Muscle of leg (tissue), 11 donors: ENCODE results near the gene IGDCC3. TPM values are rescaled to one million over a fixed set of nuclear protein-coding genes. Genes with fewer than 3 reads are reported as not detected.
"Not testable (repeated sequence)": the region's sequence is repeated elsewhere in the genome, so short reads cannot be mapped to it uniquely, and the experiment has no call there.

Experiments used
- DNase-seq: peaks from one replicate; pipeline ENCODE4 v3.0.0; 2013
- H3K27ac ChIP-seq: one replicate; pipeline ENCODE4 v1.5.1; 2013; ENCODE audit warnings: mild to moderate bottlenecking, low read length, control low read depth
- H3K27me3 ChIP-seq: one replicate; pipeline ENCODE4 v1.6.1; 2013; ENCODE audit warnings: low read length; ENCODE audit not compliant: control insufficient read depth, insufficient read depth
- H3K36me3 ChIP-seq: one replicate; pipeline ENCODE4 v1.6.1; 2013; ENCODE audit warnings: low read length; ENCODE audit not compliant: control insufficient read depth, insufficient read depth
- H3K4me1 ChIP-seq: one replicate; pipeline ENCODE4 v1.6.1; 2013; ENCODE audit warnings: low read length; ENCODE audit not compliant: control insufficient read depth, insufficient read depth
- H3K4me3 ChIP-seq: one replicate; pipeline ENCODE4 v1.5.1; 2013; ENCODE audit warnings: low read length, control low read depth
- H3K9me3 ChIP-seq: replicated peaks from 2 replicates; pipeline ENCODE4 v1.6.1; 2013; ENCODE audit warnings: low read depth, low read length; ENCODE audit not compliant: control insufficient read depth
- WGBS: methylation state at CpG from one replicate; pipeline ENCODE4 v1.1.5; 2013; ENCODE audit warnings: missing lambda C conversion rate; ENCODE audit not compliant: insufficient coverage; 5-methylcytosine and 5-hydroxymethylcytosine counted together
- polyA plus RNA-seq, 8 donors: library from polyadenylated mRNA; unstranded; fragments of 120-200 nt; gene quantifications; one replicate each; pipeline versions ENCODE4 v1.2.1 to v1.2.3, GENCODE V29; 2013; ENCODE audit warnings: inconsistent platforms in 1 of 8, low replicate concordance in 1 of 8; ENCODE audit not compliant: insufficient read length in 8 of 8, insufficient read depth in 1 of 8
- total RNA-seq: library from RNA; stranded (reverse); fragments of 120-200 nt; gene quantifications from one replicate; pipeline ENCODE4 v1.2.4, GENCODE V29; 2013

IGDCC3 gene
- total and polyA plus RNA-seq, 9 donors: 1.8 to 3.6 (median 2.5) TPM

DNA sequence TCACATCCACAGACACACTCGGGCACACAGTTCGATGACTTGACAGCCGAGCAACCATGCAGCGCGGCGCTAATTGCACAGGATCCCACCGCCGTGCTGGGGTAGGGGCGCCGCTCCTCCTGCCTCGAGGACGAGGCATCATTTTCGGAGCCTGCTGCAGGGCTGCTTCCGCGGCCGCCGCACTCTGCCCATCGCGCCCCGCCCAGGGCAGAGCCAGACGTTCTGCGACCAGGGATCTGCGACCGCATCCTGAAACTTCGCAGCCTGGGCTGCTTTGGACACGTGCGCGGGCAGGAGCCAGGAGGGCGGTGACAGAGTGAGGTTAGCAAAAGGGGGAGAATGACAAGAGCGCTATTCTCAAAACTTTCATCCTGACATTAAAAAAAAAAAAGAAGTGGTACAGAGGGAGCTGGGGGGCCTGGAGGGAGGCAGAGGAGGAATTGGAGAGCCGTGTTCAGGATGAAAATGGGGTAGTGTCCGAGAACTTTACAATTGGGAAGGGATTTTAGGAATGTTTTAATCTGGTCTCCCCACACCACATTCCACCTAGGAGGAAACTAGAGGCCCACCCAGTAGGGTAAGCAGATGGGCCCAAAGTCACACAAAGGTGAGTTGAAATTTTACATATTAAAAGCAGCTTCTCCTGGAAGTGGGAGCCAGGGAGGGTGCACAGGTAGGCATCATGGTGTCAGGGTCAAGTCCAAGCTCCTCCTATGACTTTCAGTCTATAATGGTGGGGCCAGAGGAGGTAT lies 15.9 kb downstream of the IGDCC3 start:
- Histone ChIP-seq H3K9me3 (no peaks in the 10 kb centered on the region), H3K4me1 (peaks cover 5% of the 10 kb centered on the region), H3K36me3 (no peaks in the 10 kb centered on the region), H3K4me3 (no peak overlapping the region), H3K27ac (no peak overlapping the region), H3K27me3 (peaks cover 2% of the 10 kb centered on the region)
- WGBS: 57% methylated on average over 25 of the region's 32 CpGs
- no peak for DNase-seq

DNA sequence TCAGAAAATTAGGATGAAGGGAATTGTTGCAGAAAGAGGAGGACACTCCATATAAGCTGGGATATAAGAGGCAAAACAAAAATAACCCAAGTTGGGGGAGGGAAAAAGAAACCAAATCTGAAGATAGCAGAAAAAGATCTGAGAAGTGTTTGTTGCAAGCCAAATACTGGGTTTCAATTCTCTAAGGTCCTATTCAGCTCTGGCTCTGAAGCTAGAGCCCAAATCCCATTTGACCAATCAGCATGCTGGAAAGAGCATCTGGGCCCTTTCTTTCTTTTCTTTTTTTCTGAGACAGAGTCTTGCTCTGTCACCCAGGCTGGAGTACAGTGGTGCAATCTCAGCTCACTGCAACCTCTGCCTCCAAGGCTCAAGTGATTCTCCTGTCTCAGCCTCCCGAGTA lies 17.3 kb downstream of the IGDCC3 start:
- H3K27me3 ChIP-seq: peaks cover 9% of the 10 kb centered on the region
- H3K4me1 ChIP-seq: peaks cover 11% of the 10 kb centered on the region
- no peak overlapping the region for H3K4me3 ChIP-seq
- no peak overlapping the region for H3K27ac ChIP-seq
- no peak for DNase-seq
- no CpG with 5 or more reads among the region's 1 CpG for WGBS
- no peaks in the 10 kb centered on the region for H3K9me3 ChIP-seq
- H3K36me3 ChIP-seq: no peaks in the 10 kb centered on the region

DNA sequence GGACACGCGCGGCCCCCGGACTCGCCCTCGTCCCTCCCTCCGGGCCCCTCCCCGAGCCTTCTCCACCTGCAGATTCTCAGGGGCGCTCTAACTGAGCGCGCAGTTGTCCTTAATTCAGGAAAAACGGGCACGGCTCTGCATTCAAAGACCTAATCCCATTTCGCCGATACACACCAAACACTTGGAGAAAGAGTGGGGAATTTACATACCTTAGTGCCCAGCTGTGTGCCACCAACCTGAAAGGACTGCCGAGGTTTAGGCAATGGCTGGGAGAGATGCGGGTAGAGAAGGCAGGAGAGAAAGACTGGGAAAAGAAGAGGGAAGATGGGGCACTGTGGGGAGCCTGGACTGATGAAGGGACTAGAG lies 21.8 kb downstream of the IGDCC3 start:
- peaks cover 8% of the 10 kb centered on the region for H3K27me3 ChIP-seq
- H3K4me3 ChIP-seq: peak overlapping the region; percentile 51
- H3K36me3 ChIP-seq: no peaks in the 10 kb centered on the region
- H3K9me3 ChIP-seq: peaks cover 2% of the 10 kb centered on the region
- H3K27ac ChIP-seq: no peak overlapping the region
- DNase-seq: no peak
- WGBS: 5% methylated on average over 10 of the region's 17 CpGs
- peaks cover 13% of the 10 kb centered on the region for H3K4me1 ChIP-seq

DNA sequence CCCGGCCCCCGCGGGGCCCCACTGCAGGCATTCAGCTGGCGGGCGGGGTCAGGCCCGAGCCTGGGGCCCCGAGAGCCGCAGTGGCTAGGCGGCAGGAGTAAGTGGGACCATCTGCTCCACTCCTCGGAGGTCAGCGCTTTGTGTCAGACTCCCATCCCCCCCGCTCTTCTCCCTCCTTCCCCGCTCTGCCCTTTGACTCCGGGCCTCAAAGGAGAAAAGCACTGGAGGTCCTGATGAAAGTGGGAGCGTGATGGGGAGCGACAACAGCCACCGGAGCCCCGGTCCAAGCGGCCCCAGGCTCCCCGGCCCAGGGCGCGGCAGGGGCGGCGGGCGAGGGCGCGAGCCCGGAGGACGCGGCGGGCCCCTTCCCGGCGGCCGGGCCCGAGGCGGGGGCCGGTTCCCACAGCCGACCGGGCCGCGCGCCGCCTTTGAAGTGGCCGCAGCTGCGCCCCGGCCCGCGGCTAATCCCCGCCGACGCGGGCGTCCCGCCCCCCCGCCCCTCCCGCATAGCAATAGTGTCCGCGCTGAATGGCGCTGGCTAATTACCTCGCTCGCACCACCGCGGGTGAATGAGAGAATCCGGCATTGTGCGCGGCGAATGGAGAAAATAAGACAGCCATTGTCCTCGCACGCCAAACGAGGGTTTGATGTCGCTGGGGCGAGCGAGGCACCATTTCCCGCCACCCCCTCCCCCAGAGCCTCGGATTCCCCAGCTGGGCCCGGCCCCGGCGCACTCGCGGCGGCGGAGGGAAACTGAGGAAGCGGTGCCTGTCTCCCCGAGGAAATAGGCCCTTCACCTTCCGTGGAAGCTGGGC lies 22.4 kb downstream of the IGDCC3 start:
- Histone ChIP-seq H3K4me3 (peak overlapping the region; percentile 51), H3K36me3 (no peaks in the 10 kb centered on the region), H3K9me3 (peaks cover 2% of the 10 kb centered on the region), H3K27me3 (peaks cover 8% of the 10 kb centered on the region), H3K4me1 (peaks cover 13% of the 10 kb centered on the region), H3K27ac (peak overlapping the region; percentile 55)
- peak; percentile 41 for DNase-seq
- WGBS: under 1% methylated on average over 77 of the region's 85 CpGs

DNA sequence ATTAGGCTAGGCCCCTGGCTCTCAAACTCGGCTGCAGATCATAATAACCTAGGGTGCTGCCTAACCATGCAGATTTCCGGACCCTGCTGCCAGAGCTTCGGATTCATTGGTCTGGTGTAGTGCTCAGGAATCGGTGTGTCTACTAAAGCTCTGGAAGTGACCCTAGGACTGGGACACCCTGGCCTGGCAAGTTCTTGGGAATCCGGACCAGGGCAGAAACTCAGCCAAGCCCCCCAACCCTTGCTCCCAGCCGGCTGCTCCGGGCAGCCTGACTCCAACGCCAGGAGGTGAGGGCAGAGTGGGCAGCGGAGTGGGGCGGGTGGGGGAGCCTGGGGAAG lies 23.0 kb downstream of the IGDCC3 start:
- WGBS: 25% methylated on average over 9 of the region's 10 CpGs
- peaks cover 8% of the 10 kb centered on the region for H3K27me3 ChIP-seq
- DNase-seq: no peak
- no peaks in the 10 kb centered on the region for H3K36me3 ChIP-seq
- H3K4me1 ChIP-seq: peaks cover 13% of the 10 kb centered on the region
- peak overlapping the region; percentile 41 for H3K4me3 ChIP-seq
- peak overlapping the region; percentile 7 for H3K27ac ChIP-seq
- peaks cover 2% of the 10 kb centered on the region for H3K9me3 ChIP-seq

DNA sequence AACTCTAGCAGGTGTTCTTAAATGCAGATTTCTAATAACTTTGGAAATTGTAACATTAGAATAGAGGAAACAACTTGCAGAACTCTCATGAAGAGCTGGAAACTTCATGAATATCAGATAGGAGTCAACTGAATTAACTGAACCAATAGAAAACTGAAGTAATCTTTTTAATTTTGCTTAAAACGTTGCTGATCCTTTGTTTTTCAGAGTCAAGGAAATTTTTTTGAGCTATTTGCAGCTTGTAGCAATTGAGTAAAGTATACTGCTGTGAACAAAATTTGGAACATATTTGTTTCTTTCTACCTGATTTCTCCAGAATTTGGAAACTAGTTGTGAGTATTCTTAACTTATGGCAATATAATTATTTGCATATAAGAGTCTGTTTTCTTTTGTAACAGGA lies 25.8 kb downstream of the IGDCC3 start:
- H3K27ac ChIP-seq: not testable (repeated sequence)
- WGBS: no CpG with 5 or more reads among the region's 1 CpG

DNA sequence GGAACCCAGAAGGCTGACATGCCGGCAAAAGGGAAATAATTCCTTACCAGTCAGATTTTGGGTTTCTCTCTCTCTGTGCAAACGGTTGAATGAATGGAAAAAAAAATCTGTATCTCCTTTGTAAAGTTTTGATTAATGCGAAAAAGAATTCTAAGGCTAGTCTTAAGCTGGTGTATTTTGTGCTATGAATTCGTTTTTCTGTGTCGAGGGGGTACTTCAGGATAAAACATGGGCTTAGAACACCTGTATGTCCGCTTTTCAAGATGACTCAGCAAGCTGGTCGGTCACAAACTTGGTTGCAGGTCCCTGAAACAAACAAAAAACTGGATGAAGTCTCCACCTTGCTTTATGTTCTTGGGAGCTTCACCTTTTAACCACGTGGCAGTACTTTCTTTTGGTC lies 28.5 kb downstream of the IGDCC3 start:
- Histone ChIP-seq H3K36me3 (no peaks in the 10 kb centered on the region), H3K4me1 (no peaks in the 10 kb centered on the region), H3K9me3 (peaks cover 2% of the 10 kb centered on the region), H3K27ac (no peak overlapping the region), H3K27me3 (no peaks in the 10 kb centered on the region), H3K4me3 (no peak overlapping the region)
- no peak for DNase-seq
- 80% methylated on average over 6 of the region's 8 CpGs for WGBS

More for the DNA sequence above, 25.8 kb downstream of the IGDCC3 start:
- DNase-seq, H3K9me3 ChIP-seq, H3K27me3 ChIP-seq, H3K4me3 ChIP-seq, H3K36me3 ChIP-seq: not testable (repeated sequence)
- H3K4me1 ChIP-seq: peaks cover 13% of the 10 kb centered on the region

DNA sequence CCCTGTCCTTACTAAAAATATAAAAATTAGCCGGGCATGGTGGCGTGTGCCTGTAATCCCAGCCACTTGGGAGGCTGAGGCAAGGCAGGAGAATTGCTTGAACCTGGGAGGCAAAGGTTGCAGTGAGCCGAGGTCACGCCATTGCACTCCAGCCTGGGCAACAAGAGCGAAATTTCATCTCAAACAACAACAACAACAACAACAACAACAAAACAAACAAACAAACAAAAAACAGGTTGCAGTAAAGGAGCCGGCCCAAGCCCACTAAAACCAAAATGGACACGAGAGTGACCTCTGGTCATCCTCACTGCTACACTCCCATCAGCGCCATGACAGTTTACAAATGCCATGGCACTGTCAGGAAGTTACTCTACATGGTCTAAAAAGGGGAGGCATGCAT lies 30.0 kb downstream of the IGDCC3 start:
- not testable (repeated sequence) for H3K4me3 ChIP-seq, H3K36me3 ChIP-seq, H3K4me1 ChIP-seq, H3K9me3 ChIP-seq, H3K27ac ChIP-seq, DNase-seq, H3K27me3 ChIP-seq
- WGBS: 85% methylated on average over 5 of the region's 8 CpGs

DNA sequence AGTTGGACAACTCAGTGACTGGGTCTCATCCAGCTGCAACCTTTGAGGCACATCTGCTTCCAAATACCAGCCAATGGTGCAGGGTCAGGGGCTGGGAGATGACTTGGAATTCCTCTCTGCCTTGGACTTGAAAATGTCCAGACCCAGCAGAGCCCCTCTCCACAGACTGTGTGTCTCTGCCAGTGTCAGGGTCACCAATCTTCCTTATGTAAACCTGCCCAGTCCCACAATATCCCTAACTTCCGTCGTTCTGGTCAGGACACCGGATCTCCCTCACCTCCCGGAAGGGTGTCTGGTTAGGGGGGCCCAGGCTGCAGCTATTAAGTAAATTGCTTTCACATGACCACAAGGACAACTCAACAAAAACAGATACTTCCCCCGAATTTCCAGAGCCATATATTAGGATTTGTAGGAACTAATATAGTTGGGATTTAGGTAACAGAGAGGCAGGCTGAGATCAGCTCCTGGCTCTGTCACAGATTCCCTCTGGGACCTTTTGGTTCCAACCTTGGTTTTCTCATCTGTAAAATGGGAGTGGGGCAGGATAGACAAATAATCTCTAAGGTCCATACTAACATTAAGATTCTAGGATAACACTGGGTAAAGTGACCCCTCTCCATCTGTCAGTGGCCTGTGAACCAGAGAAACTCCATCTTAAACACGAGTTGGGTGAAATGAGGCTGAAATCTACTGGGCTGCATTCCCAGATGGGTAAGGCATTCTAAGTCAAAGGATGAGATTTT lies 30.8 kb downstream of the IGDCC3 start:
- 67% methylated on average over 1 of the region's 6 CpGs for WGBS
- no peak for DNase-seq
- no peaks in the 10 kb centered on the region for H3K27me3 ChIP-seq
- no peak overlapping the region for H3K27ac ChIP-seq
- no peak overlapping the region for H3K4me3 ChIP-seq
- H3K9me3 ChIP-seq: no peaks in the 10 kb centered on the region
- H3K36me3 ChIP-seq: no peaks in the 10 kb centered on the region
- no peaks in the 10 kb centered on the region for H3K4me1 ChIP-seq

DNA sequence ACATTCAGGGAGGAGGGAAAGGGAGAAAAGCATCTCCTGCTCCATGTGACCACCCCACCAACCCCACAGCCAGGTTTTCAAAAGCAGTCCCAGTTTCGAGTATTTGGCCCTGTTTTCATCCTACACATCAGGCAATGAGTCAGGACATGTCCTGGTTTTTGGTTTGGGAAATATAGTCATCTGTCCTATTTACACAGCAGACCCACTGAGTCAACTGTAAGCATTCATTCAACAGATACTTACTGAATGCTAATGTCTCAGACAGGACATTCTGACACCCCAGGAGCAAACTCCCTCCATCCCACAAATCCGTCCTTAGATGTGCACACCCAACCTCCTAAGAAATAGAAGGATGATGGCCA lies 32.9 kb downstream of the IGDCC3 start:
- Histone ChIP-seq H3K4me1 (peaks cover under 1% of the 10 kb centered on the region), H3K36me3 (no peaks in the 10 kb centered on the region), H3K4me3 (no peak overlapping the region), H3K9me3 (no peaks in the 10 kb centered on the region), H3K27ac (no peak overlapping the region), H3K27me3 (no peaks in the 10 kb centered on the region)
- WGBS: no CpG with 5 or more reads among the region's 2 CpGs
- no peak for DNase-seq
